HCT116 (cell line): ENCODE measurements around the gene C5orf34.

ENCODE experiments used
- ATF3 ChIP-seq: IDR thresholded peaks from 2 replicates; pipeline ENCODE4 v1.6.1; 2012
- MAX ChIP-seq: IDR thresholded peaks from 2 replicates; pipeline ENCODE4 v1.6.1; 2012
- POLR2A ChIP-seq: IDR thresholded peaks from 2 replicates; pipeline ENCODE4 v1.7.0; 2011; ENCODE audit warnings: borderline replicate concordance; ENCODE audit not compliant: insufficient read depth, insufficient read length; ENCODE audit errors: extremely low read depth
- RAD21 ChIP-seq: IDR thresholded peaks from 2 replicates; pipeline ENCODE4 v1.6.1; 2012; ENCODE audit warnings: low read depth, mild to moderate bottlenecking
- TCF7L2 ChIP-seq: IDR thresholded peaks from 2 replicates; pipeline ENCODE4 v1.7.0; 2011; ENCODE audit warnings: borderline replicate concordance, inconsistent platforms; ENCODE audit not compliant: insufficient read depth, insufficient read length; ENCODE audit errors: extremely low read depth
- YY1 ChIP-seq: IDR thresholded peaks from 2 replicates; pipeline ENCODE4 v1.6.1; 2011; ENCODE audit warnings: low read length, low read depth, moderate library complexity, mild to moderate bottlenecking; ENCODE audit not compliant: insufficient replicate concordance; ENCODE audit errors: extremely low read depth
- TF ChIP-seq, protein P1 (sequence below), 3 experiments: fragments of 200-600 bp in 1 of 3; sonication (generic) in 1 of 3; IDR thresholded peaks in 2 of 3; conservative IDR thresholded peaks in 1 of 3; 2 replicates each; pipeline ENCODE4 v1.5.1; 2012 to 2017; ENCODE audit warnings: low read depth in 2 of 3, low read length in 2 of 3, antibody characterized with exemption in 1 of 3, borderline replicate concordance in 1 of 3, control low read depth in 1 of 3, mild to moderate bottlenecking in 1 of 3, mixed read lengths in 1 of 3, mixed run types in 1 of 3, moderate library complexity in 1 of 3; ENCODE audit not compliant: insufficient read depth in 1 of 3

GRCh38 chr5:43540746-43541145 lies 25.8 kb upstream of the C5orf34 start:
- TF ChIP-seq ATF3 (no peak), TCF7L2 (no peak), POLR2A (no peak), YY1 (no peak), MAX (no peak), RAD21 (no peak)
- TF ChIP-seq, protein P1, sequence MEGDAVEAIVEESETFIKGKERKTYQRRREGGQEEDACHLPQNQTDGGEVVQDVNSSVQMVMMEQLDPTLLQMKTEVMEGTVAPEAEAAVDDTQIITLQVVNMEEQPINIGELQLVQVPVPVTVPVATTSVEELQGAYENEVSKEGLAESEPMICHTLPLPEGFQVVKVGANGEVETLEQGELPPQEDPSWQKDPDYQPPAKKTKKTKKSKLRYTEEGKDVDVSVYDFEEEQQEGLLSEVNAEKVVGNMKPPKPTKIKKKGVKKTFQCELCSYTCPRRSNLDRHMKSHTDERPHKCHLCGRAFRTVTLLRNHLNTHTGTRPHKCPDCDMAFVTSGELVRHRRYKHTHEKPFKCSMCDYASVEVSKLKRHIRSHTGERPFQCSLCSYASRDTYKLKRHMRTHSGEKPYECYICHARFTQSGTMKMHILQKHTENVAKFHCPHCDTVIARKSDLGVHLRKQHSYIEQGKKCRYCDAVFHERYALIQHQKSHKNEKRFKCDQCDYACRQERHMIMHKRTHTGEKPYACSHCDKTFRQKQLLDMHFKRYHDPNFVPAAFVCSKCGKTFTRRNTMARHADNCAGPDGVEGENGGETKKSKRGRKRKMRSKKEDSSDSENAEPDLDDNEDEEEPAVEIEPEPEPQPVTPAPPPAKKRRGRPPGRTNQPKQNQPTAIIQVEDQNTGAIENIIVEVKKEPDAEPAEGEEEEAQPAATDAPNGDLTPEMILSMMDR (IDR thresholded peaks at IDR 0.05 in 2 of 3, conservative IDR thresholded peaks at IDR 0.05 in 1 of 3; ENCODE audit: borderline replicate concordance in 1 of 3, insufficient read depth in 1 of 3, low read depth in 2 of 3, low read length in 2 of 3) = no peak
